Transverse colon (tissue), 4 donors: ENCODE results near the gene RALGPS1. TPM values are rescaled to one million over a fixed set of nuclear protein-coding genes. Genes with fewer than 3 reads are reported as not detected.

Experiments used
- DNase-seq: peaks from one replicate; pipeline ENCODE4 v3.0.0-alpha.2; 2019
- H3K27ac ChIP-seq, 4 donors: fragments of 200-600 bp; sonication (generic); 2 replicates each; pipeline ENCODE4 v1.5.1; 2016 to 2018; ENCODE audit warnings: inconsistent platforms in 4 of 4
- H3K27me3 ChIP-seq: fragments of 200-600 bp; sonication (generic); 2 replicates; pipeline ENCODE4 v1.5.1; 2017; ENCODE audit warnings: inconsistent platforms
- H3K36me3 ChIP-seq, 4 donors: fragments of 200-600 bp; sonication (generic); 2 replicates each; pipeline ENCODE4 v1.5.1; 2017 to 2019; ENCODE audit warnings: inconsistent platforms in 4 of 4
- H3K4me1 ChIP-seq, 4 donors: fragments of 200-600 bp; sonication (generic); 2 replicates each; pipeline ENCODE4 v1.5.1; 2017 to 2020; ENCODE audit warnings: inconsistent platforms in 4 of 4
- H3K4me3 ChIP-seq, 4 donors: fragments of 200-600 bp; sonication (generic); 1 replicate in 1 of 4; 2 replicates in 3 of 4; pipeline versions ENCODE4 v1.5.1 to v1.6.1; 2017 to 2019; ENCODE audit warnings: inconsistent platforms in 4 of 4
- H3K9me3 ChIP-seq, 2 donors: fragments of 200-600 bp; sonication (generic); 2 replicates each; pipeline ENCODE4 v1.5.1; 2017 to 2019; ENCODE audit warnings: inconsistent platforms in 2 of 2
- EP300 ChIP-seq: sonication (generic); formaldehyde crosslinking; IDR thresholded peaks from one replicate; pipeline ENCODE4 v1.6.1; 2017; ENCODE audit warnings: antibody characterized with exemption, low read depth
- POLR2A ChIP-seq: fragments of 450-650 bp; IDR thresholded peaks from one replicate; pipeline ENCODE4 v1.6.1; 2016; ENCODE audit warnings: antibody characterized with exemption, mild to moderate bottlenecking, moderate library complexity
- POLR2AphosphoS5 ChIP-seq, 3 donors: sonication (generic); formaldehyde crosslinking; IDR thresholded peaks; one replicate each; pipeline ENCODE4 v1.6.1; 2016; ENCODE audit warnings: antibody characterized with exemption in 3 of 3
- WGBS, 2 donors: methylation state at CpG; one replicate each; pipeline ENCODE4 v1.1.5; 2018; ENCODE audit warnings: low coverage in 1 of 2; 5-methylcytosine and 5-hydroxymethylcytosine counted together
- in situ Hi-C, 4 donors: fragments of 200-750 bp; cut with MboI; loops; one replicate each; pipeline versions ENCODE4 v1.15.0 to v1.15.1; 2017; ENCODE audit warnings: low sequenced_read_pairs in 3 of 4, low pct_ligation_motif_present in 1 of 4, low pct_unique_long_range_greater_than_20kb in 1 of 4
- intact Hi-C: fragments of 100-400 bp; cut with DNase I; formaldehyde crosslinking; loops from one replicate; pipeline ENCODE4 v1.15.1; 2023; ENCODE audit warnings: low total_unique reads
- total RNA-seq, 4 donors: library from RNA; depleted of rRNA; stranded (reverse); fragments of >200 nt; gene quantifications; one replicate each; pipeline ENCODE4 v1.1.0, GENCODE V29; 2016
- TF ChIP-seq, protein P1 (sequence below), 5 experiments: fragments of 200-600 bp in 3 of 5; fragments of 450-650 bp in 2 of 5; sonication (generic) in 3 of 5; IDR thresholded peaks; 1 replicate in 2 of 5; 2 replicates in 3 of 5; pipeline ENCODE4 v1.5.1; 2016 to 2017; ENCODE audit warnings: antibody characterized with exemption in 5 of 5, inconsistent platforms in 3 of 5, mild to moderate bottlenecking in 2 of 5, moderate library complexity in 1 of 5

The RALGPS1 gene
- total RNA-seq, 4 donors from 2014 or later: 46.0 to 119 (median 87.6) TPM

DNA sequence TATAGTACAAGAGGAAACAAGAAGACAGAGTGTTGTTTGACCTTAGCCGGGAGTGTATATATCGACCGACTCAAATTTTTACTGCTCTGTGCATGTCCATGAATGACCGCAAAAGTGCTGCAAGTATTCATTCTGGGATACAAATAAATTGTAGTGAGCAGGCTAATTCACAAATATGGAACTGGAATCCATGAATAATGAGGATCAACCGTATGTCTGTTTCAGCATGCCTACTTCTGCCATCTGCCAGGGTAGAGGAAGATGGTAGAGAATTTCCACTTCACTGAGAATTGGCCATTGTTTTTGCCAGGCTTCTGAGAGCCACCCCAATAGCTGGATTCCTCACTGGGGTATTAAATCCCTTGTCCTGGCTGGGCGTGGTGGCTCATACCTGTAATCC, 8.5 kb upstream of the RALGPS1 start:
- 71 to 81% methylated on average over 4 to 6 of the region's 6 CpGs for WGBS, 2 donors
- TF ChIP-seq, protein P1, sequence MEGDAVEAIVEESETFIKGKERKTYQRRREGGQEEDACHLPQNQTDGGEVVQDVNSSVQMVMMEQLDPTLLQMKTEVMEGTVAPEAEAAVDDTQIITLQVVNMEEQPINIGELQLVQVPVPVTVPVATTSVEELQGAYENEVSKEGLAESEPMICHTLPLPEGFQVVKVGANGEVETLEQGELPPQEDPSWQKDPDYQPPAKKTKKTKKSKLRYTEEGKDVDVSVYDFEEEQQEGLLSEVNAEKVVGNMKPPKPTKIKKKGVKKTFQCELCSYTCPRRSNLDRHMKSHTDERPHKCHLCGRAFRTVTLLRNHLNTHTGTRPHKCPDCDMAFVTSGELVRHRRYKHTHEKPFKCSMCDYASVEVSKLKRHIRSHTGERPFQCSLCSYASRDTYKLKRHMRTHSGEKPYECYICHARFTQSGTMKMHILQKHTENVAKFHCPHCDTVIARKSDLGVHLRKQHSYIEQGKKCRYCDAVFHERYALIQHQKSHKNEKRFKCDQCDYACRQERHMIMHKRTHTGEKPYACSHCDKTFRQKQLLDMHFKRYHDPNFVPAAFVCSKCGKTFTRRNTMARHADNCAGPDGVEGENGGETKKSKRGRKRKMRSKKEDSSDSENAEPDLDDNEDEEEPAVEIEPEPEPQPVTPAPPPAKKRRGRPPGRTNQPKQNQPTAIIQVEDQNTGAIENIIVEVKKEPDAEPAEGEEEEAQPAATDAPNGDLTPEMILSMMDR (IDR thresholded peaks at IDR 0.05): no peak
- TF ChIP-seq EP300 (no peak), POLR2A (no peak), POLR2AphosphoS5 (IDR thresholded peaks at IDR 0.05) (no peak)
- Histone ChIP-seq H3K4me1 (no peaks in the 10 kb centered on the region), H3K9me3 (peaks cover 3 to 5% of the 10 kb centered on the region in 2 donors), H3K36me3 (no peaks in the 10 kb centered on the region), H3K4me3 (no peak overlapping the region), H3K27me3 (peaks cover 15% of the 10 kb centered on the region), H3K27ac (no peak overlapping the region)
- no peak for DNase-seq
- intact Hi-C loops (no loop called here), in situ Hi-C loops (no loop called here)

DNA sequence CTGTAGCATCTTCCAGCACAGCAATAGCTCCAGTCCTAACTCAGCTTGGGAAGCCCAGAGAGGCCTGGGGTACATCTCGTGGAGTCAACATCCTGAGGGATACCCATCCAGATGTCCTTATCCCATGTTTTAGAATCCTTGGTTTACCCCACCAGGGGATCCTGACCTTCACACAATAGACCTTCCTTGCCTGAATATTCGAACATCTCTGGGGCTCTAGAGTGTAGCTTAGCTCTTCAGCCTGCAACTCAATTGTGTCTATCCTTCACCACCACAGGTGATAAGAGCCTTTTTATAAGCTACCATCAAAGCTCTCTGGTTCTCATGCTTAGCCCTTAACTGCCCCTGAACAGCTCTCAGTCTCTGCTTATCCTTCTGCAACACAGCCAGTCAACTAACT, 7.5 kb upstream of the RALGPS1 start:
- in situ Hi-C loops (no loop called here), intact Hi-C loops (no loop called here)
- Histone ChIP-seq H3K27me3 (peaks cover 20% of the 10 kb centered on the region), H3K4me1 (no peaks in the 10 kb centered on the region), H3K9me3 (no peaks in the 10 kb centered on the region), H3K27ac (no peak overlapping the region), H3K4me3 (no peak overlapping the region), H3K36me3 (no peaks in the 10 kb centered on the region)
- no peak for DNase-seq
- TF ChIP-seq EP300 (no peak), POLR2AphosphoS5 (IDR thresholded peaks at IDR 0.05) (no peak), POLR2A (no peak)
- TF ChIP-seq, protein P1 (IDR thresholded peaks at IDR 0.05): no peak
- 67 to 78% methylated on average over 1 to 2 of the region's 2 CpGs for WGBS, 2 donors

DNA sequence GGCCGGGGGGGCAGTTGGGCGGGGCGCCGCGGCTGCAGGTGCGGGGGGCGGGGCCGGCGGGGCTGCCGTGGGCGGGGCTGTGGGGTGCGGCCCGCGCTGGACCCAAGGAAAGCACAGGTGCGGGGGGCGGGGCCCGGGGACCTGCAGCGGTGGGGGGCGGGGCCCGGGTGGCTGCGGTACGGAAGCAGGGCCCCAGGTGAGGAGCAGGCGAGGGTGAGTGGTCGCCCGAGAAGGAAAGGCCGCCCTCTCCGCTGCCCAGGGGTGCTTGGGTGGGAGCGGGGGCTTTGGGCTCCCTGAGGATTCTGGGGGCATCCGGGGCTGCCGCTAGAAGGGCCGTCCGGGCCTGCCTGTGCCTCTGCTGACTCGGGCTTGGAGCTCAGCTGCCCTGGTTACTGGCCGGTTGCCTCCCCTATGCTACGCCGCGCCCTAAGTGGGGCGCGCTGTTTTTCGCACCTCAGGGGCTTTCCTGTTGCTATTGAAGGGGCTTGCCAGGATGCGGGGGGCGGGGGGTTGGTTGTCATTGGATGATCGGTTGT, 767 bp downstream of the RALGPS1 start:
- Histone ChIP-seq H3K4me3 (peak overlapping the region; percentile 46 to 88 (median 64)), H3K27ac (peak overlapping the region; percentile 58 to 94 (median 90)), H3K4me1 (peaks cover 0 to 16% (median 8%) of the 10 kb centered on the region in 4 donors), H3K9me3 (no peaks in the 10 kb centered on the region), H3K27me3 (peaks cover 4% of the 10 kb centered on the region), H3K36me3 (no peaks in the 10 kb centered on the region)
- intact Hi-C loops: no loop called here
- in situ Hi-C loops: no loop called here
- WGBS, 2 donors: 14% methylated on average over 20 of the region's 43 CpGs; no CpG with 5 or more reads in 1 of the 2 donors
- TF ChIP-seq POLR2AphosphoS5 (IDR thresholded peaks at IDR 0.05) (peak in 2 of 3 donors; percentile 20 to 21), EP300 (no peak), POLR2A (peak; percentile 17)
- TF ChIP-seq, protein P1 (IDR thresholded peaks at IDR 0.05): no peak
- DNase-seq: peak; percentile 92

DNA sequence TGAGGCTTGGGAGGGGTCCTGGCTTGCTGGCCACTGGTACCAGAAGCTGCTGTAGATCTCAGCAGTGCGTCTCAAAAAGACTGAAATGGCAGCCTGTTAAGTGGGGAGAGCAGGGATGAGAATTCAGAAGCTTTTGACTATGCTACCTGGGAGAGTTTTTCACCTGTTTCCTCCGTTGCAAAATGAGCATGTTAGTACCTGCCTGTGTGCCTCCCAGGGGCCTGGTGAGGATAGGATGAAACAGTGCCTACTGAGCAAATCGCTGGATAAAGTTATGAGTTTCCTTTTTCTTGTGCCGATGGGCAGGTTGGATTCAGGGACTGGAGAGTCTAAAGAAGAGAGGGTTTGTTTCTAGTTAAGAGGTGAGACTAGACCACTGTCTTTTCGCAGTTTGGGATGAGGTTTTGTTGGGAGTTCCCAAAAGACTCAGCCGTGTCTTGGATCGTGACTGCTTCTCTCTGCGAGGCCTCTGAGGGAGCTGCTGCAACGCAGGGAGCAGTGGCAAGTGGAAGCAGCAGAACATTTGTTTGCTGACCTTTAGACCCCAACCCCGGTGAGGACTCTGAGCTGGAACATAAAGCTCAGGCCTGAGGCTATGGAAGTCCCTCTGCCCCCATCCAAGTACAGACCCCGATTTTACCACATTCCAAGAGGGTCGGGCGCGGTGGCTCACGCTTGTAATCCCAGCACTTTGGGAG, 1.4 kb downstream of the RALGPS1 start:
- TF ChIP-seq POLR2AphosphoS5 (IDR thresholded peaks at IDR 0.05) (no peak), POLR2A (no peak), EP300 (no peak)
- TF ChIP-seq, protein P1 (IDR thresholded peaks at IDR 0.05): no peak
- WGBS, 2 donors: 56% methylated on average over 15 of the region's 15 CpGs; no CpG with 5 or more reads in 1 of the 2 donors
- Histone ChIP-seq H3K4me1 (peaks cover 0 to 16% (median 8%) of the 10 kb centered on the region in 4 donors), H3K9me3 (no peaks in the 10 kb centered on the region), H3K4me3 (peak overlapping the region in 3 of 4 donors; percentile 63 to 88 (median 64)), H3K27ac (peak overlapping the region; percentile 58 to 94 (median 90)), H3K36me3 (no peaks in the 10 kb centered on the region), H3K27me3 (peaks cover 4% of the 10 kb centered on the region)
- intact Hi-C loops (no loop called here), in situ Hi-C loops (no loop called here)
- DNase-seq: peak; percentile 15
